ENCODE measurements around the gene SLC6A5.
A peak's percentile ranks its signal among the peaks of the same experiment; 100 is the strongest.

Gene SLC6A5

DNA sequence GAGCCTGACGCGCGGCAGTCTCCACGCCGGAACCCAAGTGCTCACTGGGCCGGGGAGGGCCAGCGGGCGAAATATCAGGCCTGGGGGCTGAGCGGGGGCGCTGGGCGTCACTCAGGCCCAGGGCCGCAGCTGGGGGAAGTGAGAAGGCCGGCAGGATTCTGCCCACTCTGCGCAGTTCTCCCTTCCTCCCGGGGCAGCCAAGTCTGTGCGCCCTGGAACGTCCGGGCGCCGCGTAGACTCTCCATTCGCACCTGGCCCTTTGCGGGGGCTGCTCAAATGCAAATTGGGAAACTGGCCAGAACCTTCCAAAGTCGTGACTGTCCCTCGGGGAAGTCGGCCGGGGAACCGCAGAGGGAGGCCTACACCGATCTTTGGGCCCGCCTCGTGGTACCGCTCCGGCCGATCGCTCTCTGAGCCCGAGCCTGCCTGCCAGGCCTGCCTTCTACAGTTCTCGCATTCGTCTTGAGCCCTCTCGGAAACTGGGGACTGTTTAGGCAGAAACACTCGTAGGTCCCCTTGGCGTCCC lies 2.2 kb upstream of the SLC6A5 start:
- DNase-seq, result no peak

DNA sequence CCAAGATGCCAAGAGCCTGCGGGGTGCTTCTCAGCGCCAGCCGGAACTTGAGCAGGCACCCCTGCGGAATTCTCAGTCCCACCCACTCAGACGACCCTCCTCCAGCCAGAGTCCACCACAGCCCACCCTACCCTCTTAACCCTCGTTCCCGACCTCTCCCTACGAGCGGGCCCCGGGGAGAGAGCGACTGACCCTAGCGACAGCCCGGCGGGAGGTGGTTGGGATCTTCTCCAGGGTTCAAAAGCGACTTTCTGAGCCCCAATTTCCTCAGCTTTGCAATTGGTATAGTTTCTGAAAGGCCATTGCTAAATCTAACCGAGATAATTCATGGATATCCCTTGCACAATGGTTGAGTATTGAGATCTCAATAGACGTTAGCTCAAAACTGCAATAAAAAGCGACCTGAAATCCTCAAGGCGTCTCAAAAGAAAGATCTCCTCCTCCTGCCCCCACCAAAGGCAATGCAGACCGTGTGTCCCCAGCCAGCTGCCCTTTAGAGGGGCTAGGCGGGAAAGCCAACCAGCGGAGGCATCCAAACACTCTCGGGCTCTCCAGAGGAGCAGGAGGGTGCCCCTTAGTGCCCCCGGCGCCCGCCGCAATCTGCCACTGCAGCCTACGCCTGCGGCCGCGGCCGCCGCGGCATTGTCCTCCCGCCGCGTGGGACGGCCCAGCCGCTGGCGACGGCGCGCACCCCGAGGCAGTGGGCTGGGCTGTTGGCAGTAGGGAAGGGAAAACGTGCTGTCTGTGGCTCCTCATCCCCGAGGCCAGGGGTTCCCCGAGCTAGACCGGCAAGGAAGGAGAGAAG lies 1.5 kb upstream of the SLC6A5 start:
- no peak for DNase-seq

DNA sequence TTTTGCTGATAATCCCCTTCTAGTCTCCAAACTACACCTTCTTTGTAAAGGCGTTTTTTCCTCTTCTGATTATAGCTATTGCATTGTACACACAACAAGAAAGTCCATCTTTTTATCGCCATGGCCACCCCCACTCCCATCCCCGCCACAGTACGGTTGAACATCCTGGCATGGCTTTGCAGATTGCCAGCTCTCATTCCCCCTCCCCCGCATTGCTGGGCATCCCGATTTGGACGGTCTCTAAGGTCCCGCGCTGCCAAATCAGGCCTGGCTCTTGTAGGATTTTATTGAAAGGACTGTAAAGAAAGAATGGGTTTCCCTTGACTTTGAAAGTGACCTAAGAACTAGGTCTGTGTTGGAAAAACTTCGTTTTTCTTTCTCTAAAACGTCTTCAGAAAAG lies 916 bp upstream of the SLC6A5 start:
- no peak for DNase-seq

DNA sequence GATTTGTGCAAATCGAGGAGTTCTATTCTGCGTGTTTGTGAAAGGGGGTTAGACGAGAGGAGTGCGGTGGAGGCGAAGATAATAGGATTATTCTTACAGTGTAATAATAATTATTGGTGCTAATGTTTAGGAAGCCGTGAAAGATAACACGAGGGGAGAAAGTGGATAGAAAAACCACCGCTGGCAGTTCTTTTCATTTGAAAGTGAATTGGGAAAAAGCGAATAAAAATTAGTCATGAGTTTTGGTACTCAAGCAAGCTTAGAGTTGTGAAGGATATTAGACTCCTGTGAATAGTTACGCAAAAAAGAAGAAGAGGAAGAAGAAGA lies 575 bp downstream of the SLC6A5 start:
- no peak for DNase-seq

DNA sequence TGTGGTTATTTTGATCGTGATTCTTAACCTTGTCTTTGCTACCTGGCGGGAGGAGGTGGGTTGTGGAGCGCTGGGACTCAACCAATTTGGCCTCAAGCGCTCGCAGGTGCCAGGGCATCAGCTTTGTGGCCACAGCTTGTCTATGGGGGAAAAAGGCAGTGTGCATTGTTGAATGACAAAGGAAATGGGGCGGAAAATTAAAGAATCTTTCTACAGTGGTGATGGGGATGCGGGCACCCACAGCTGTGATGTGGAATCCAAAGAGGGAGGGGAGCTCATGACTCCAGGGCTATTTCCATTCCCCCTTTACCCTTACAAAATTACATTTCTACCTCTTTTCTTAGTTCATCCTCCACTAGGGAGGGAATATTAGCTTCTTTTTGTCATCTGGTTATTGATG lies 1.1 kb downstream of the SLC6A5 start:
- DNase-seq, result no peak

DNA sequence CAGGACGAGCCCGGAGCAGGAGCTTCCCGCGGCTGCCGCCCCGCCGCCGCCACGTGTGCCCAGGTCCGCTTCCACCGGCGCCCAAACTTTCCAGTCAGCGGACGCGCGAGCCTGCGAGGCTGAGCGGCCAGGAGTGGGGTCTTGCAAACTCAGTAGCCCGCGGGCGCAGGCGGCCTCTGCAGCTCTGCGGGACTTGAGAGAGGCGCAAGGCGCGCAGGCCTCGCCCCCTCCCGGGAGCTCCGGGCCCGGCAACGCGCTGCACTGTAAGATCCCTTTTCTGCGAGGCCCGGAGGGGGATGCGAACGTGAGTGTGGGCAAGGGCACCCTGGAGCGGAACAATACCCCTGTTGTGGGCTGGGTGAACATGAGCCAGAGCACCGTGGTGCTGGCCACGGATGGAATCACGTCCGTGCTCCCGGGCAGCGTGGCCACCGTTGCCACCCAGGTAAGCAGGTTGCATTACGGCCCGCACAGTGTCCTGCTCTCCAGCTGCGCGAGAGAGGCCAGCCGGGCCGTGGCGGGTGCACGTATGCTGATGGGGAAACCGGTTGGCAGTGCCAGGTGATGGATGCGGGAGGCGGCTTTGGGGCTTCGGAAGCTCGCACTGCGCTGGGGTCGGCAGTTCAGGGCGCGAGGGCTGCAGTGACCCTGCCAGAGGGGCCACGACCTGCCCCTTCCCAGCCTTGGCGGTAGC lies 2.0 kb downstream of the SLC6A5 start:
- DNase-seq, result no peak

DNA sequence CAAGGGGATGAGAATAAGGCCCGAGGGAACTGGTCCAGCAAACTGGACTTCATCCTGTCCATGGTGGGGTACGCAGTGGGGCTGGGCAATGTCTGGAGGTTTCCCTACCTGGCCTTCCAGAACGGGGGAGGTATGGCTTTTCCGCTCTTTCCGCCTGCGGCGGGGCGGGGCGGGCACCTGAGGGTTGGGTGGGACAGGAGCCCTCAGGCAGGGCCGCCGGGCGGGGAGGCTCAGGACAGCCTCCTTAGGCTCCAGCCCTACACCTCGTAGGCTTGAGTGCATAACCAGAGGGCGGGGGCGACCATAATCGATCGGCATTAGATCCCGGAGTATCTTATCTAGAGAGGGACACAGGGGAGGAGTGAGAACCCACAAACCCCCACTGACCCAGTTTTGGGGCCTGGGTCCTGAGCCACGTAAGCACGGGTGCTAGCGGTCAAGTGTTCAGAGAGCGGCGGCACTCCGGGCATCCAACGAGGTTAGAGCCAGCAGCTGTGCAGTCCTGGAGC lies 4.9 kb downstream of the SLC6A5 start:
- no peak for DNase-seq

DNA sequence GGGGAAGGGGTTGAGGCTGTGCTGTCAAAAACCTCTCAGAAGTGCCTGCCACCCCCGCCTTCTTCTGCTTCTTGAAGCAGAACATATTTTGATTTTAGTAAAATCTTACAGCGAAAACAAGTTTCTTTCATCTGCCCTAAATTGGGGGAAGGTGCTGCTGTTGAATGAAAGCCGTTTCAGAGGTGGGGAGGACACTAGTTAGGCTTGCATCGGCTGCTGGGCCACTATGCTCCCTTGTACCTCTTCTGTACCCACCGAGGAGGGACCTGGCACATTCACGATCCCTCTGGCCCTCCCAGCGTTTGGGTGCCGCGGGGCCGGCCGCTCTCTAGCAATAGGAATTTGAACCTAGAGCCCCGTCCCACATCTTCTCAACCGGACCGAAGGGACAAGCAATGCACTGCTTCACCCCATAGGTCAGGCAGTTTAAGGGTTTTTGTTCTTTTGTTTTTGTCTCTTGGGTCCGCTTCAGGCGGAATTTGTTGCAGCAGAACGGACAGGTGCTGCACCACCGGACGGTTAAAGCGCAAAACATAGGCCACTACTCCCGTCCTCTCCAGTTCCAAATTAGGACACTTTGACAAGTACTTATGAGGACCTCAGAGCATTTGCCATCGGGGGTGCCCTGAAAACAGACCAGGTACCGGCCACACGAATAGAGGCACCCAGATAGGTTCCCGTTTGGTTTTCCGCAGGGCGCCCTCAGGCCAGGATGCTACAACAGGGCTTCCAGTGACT lies 5.6 kb downstream of the SLC6A5 start:
- no peak for DNase-seq

DNA sequence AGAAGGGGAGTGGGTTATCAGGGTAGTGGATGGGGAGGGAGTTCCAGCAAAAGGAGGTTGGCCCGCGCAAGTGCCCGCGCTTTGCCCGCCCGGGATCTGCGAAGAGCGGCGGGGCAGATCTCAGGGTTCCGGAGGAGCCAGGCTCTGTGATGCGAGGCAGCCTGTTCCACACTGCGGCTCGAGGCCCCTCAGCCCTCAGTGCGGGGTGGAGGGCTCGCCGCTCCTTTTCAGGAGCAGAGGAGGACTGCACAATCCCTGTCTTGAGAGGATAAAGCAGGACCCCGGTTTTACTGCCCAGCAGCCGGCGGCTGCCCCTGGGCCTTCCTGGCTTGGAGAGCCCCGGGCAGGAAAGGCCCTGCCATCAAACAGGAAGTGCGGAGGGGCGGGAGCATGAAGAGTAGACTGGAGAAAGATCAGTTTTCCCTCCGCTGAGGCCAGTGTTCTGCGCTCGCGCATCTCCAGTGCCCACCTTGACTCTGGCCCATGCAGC lies 6.2 kb downstream of the SLC6A5 start:
- DNase-seq, result no peak

DNA sequence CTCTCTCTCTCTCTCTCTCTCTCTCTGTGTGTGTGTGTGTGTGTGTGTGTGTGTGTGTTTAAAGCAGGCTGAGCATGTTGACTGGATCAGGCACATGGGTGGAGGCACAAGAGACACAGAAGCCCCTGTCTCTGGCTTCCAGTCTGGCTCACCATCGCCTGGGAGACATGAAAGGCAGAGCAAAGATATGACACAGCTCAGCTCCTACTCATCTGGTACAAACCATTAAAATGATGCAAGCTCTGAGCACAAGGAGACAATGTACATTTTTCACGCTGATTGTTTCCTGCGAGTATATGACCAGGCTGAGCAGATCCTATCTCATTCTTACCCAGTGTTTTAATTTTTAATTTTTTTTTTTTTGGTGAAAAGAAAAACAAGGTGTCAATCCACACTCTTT lies 9.5 kb downstream of the SLC6A5 start:
- DNase-seq, result no peak

DNA sequence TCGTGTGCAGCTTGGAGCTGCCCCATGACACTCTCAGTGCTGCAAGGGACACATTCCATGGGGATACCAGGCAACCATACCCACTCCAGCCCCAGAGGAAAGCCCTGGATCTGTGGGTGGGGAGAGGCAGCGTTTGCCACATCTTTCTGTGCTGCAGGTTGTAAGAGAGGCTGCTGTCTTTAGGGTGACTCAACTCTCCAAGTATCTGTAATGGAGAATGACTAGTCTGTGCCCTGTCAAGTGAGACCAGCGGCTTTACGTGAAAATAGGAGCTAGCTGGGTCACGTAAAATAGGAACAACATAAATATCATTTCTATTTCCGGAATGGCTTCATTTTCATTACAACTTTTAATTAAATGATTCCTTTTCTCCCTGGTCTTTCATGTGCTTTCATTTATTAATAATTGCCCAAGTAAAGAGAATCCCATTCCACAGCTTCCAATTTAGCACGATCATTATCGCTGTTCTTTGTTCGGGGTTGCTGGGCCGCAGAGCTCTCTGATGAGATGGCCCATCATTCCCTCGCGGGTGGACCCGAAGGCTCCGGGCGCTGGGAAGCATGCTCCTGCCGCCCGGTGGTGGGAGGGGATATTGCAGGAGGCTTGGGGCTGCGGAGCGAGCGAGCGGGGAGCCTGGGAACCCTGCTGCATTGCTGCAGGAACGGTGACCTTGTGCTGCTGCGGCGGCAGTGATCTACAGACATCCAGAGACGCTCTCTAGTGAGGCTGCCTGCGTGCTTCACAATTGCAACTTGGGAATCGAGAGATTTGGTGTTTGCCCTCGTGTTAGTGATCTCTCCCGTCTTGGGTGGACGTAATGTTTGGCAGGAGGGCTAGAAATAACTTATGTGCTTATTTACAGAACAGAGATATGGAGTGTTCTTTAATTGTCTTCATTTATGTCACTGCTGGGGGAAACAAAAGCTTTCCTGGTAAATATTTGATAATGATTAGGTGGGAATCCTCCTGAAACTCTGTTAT lies 10.6 kb downstream of the SLC6A5 start:
- DNase-seq, result peak; percentile 77

DNA sequence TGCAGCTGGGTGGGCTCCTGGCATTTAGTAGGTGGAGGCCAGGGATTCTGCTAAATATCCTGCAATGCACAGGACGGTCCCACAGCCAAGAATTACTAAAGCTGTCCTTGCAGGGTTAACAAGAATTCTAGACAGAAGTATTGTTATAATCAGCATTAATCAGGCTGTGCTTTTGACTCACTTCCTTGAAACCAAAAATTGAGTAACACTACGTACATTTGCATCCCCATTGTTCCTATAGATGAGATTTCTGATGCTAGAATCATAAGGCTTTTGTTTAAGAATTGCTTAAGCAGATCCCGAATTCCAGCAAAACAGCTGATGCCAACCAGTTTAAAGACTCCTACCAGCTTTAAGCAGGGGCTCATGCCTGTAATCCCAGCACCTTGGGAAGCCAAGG lies 11.4 kb downstream of the SLC6A5 start:
- no peak for DNase-seq

DNA sequence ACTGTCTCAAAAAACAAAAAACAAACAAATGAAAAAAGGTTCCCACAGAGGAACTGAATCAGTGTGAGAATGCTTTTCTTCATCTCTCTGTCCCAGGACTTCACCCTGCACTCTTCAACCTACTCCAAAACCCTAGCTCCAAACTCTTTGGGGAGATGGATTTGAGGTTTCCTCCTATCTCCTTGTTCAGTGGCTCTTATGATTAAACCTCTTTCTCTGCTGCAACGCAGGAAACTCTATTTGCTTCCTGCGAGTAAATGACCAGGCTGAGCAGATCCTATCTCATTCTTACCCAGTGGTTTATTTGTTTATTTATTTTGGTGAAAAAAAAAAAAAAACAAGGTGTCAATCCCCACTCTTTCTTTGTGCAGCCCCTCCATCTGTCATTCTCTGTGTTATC lies 12.0 kb downstream of the SLC6A5 start:
- no peak for DNase-seq

DNA sequence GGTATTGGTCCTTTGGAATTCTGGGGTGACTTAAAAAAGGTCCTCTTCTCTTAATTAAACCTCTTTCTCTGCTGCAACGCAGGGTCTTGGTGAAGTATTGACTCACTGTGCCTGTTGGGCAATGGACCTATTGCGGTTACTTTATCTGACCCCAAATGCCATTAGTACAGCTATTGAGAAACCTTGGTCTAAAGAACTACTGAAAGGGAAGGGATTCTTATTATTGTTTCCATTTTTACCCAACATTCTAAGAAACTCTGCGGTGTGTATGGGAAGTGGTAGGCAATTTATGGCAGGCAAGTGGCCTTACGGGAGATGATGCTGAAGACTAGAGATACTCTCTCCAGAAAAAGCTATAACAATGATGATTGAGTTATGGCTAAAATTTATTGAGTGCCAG lies 12.5 kb downstream of the SLC6A5 start:
- DNase-seq, result no peak

DNA sequence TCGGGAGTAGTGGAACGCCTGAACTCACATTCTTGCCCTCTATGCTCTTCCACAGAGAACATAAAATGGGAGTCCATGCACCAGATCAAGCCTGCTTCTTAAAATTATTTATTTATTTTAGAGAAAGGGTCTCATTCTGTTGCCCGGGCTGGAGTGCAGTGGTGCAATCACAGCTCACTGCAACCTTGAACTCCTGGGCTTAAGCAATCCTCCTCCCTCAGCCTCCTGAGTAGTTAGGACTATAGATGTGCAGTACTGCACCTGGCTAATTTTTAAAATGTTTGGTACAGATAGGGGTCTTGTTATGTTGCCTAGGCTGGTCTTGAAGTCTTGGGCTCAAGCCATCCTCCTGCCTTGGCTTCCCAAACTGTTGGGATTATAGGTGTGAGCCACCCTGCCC lies 13.0 kb downstream of the SLC6A5 start:
- DNase-seq, result no peak

DNA sequence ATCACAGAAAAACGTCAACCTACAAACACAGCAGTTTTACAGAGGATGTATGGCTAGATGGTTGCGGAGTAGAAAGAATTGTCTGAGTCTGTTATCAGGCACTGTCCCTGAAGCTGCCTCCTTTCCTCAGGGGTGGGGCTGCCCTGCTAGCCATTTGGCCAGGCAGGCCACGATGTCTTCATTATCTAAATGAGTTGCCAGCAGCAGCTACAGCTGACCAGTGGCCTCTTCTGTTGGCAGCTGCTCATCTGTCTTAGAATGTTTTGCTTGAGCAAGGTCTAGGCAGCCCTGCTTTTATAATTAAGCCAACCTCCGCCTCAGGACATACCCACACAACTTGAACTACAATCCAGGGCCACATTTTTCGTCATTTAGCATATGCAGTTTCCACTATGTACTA lies 17.5 kb downstream of the SLC6A5 start:
- DNase-seq, result no peak

DNA sequence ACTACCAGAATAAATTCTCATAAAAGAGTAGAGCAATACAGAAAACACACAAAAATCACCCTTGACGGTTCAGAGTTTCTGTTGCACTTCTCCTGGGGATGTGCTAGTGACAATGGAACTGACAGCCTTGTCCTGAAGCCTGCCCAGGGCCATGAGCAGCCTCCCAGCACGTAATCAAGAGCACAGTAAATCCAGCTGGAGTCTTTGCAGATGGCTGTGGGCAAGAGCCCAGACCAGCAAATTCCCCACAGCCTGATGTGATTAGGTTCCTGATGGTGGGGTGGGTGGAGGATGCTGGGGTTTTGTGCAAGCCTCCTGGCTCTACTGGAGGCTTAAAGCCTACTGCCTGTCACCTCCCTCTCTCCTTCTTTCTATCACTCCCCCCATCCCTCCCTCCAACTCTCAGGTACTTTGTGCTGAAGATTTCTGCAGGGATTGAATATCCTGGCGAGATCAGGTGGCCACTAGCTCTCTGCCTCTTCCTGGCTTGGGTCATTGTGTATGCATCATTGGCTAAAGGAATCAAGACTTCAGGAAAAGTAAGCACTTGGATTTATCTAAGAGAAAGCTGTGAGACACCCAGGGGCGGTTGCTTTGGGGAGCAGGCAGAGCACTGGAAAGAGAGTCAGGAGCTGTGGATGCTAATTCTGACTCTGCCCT lies 18.1 kb downstream of the SLC6A5 start:
- no peak for DNase-seq

DNA sequence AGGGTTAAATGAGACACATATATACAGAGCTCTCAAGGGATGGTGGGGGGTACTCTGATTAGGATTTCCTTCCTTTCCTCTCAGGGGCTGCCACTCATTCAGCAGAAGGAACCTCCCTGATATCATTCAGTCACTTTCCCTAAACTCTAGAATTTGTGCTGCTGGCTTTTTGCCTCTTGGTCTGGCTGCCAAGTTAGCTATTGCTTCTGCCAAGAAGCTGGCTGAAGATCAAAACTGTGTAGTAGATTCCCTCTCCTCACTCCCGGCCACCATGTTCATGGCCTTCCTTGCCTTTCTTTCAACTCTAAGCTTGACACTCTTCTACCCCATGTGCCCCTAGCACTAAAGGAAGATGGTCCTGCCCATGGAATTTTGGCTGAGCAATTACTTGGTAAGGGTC lies 18.7 kb downstream of the SLC6A5 start:
- DNase-seq, result no peak

DNA sequence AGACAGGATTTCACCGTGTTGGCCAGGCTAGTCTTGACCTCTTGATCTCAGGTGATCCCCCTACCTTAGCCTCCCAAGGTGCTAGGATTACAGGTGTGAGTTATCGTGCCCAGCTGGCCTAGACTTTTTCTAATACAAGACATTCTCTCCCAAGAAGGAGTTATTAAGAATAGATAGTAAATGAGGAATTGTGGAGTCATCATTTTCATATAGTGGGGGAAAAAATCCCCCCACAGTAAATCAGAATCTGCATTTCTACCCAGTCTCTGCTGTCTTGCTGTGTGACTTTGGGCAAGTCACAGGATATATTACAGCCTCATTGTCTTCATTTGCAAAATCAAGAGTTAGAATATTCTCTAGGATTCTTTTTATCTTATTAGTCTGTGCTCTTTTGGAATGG lies 21.6 kb downstream of the SLC6A5 start:
- no peak for DNase-seq

DNA sequence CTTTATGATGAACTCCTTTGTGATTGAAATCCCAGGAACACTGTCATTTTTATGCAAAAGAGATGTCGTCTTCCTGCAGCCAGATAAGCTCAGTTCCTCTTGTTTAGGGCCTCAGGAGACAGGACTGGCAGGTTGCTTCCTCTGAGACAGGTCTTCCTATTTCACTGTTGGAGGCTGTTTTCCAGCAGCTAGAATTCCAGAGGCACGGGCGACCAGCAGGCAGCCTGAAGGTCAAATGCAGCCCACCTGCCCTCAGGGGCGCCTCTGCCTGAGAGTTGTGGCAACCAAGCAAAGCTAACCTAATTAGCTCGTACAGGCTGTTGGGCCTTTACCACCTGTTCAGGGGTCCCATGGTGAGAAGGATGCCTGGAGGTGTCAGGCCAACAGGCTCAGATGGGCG lies 22.3 kb downstream of the SLC6A5 start:
- no peak for DNase-seq

DNA sequence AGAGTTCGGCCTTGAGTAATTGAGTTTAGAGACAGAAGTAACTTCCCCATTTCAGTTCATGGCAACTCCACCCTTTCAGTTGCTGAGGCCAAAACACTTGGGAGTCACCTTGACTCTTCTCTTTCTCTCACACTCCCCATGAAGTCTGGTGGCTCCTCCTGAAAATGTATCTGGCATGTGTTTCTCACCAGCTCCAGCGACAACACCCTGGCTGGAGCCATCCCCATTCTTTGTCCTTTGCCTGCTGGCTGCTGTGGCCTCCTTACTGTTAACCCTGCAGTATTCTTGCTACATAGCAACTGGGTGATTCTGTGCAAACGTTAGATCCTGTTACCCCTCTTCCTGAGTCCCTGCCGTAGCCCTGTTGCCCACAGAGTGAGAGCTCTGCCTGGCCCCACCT lies 23.8 kb downstream of the SLC6A5 start:
- no peak for DNase-seq

DNA sequence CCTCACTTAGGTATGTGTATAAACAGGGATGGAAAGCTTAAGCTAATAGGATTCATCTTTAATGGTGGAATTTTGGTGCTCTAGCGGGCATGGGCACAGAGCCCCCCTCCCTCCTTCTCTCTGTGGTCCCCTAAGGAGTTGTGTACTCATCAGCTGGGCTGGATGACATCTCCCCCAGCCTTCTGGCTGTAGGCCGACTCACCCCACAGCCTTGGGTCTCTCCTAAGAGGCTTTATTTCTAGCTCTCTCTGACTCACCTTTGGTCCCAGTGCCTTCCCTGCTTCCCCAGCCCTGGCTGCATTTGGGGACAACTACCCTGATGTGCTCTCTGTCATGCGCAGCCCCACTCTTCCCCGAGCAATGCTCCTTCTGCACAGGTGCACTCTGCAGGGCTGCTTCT lies 26.9 kb downstream of the SLC6A5 start:
- no peak for DNase-seq
